Activated effector memory CD4-positive, alpha-beta T cell treated with anti-CD3 and anti-CD28 coated beads, Interleukin-2, amount 50 U/mL, for 16 hours (primary cell): ENCODE data around the gene KIF4A.
"Not testable (repeated sequence)": the region's sequence is repeated elsewhere in the genome, so short reads cannot be mapped to it uniquely, and the experiment has no call there.

Experiments used
- DNase-seq: peaks from one replicate; pipeline ENCODE4 v3.0.0-alpha.2; 2020

KIF4A gene, protein sequence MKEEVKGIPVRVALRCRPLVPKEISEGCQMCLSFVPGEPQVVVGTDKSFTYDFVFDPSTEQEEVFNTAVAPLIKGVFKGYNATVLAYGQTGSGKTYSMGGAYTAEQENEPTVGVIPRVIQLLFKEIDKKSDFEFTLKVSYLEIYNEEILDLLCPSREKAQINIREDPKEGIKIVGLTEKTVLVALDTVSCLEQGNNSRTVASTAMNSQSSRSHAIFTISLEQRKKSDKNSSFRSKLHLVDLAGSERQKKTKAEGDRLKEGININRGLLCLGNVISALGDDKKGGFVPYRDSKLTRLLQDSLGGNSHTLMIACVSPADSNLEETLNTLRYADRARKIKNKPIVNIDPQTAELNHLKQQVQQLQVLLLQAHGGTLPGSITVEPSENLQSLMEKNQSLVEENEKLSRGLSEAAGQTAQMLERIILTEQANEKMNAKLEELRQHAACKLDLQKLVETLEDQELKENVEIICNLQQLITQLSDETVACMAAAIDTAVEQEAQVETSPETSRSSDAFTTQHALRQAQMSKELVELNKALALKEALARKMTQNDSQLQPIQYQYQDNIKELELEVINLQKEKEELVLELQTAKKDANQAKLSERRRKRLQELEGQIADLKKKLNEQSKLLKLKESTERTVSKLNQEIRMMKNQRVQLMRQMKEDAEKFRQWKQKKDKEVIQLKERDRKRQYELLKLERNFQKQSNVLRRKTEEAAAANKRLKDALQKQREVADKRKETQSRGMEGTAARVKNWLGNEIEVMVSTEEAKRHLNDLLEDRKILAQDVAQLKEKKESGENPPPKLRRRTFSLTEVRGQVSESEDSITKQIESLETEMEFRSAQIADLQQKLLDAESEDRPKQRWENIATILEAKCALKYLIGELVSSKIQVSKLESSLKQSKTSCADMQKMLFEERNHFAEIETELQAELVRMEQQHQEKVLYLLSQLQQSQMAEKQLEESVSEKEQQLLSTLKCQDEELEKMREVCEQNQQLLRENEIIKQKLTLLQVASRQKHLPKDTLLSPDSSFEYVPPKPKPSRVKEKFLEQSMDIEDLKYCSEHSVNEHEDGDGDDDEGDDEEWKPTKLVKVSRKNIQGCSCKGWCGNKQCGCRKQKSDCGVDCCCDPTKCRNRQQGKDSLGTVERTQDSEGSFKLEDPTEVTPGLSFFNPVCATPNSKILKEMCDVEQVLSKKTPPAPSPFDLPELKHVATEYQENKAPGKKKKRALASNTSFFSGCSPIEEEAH

DNA sequence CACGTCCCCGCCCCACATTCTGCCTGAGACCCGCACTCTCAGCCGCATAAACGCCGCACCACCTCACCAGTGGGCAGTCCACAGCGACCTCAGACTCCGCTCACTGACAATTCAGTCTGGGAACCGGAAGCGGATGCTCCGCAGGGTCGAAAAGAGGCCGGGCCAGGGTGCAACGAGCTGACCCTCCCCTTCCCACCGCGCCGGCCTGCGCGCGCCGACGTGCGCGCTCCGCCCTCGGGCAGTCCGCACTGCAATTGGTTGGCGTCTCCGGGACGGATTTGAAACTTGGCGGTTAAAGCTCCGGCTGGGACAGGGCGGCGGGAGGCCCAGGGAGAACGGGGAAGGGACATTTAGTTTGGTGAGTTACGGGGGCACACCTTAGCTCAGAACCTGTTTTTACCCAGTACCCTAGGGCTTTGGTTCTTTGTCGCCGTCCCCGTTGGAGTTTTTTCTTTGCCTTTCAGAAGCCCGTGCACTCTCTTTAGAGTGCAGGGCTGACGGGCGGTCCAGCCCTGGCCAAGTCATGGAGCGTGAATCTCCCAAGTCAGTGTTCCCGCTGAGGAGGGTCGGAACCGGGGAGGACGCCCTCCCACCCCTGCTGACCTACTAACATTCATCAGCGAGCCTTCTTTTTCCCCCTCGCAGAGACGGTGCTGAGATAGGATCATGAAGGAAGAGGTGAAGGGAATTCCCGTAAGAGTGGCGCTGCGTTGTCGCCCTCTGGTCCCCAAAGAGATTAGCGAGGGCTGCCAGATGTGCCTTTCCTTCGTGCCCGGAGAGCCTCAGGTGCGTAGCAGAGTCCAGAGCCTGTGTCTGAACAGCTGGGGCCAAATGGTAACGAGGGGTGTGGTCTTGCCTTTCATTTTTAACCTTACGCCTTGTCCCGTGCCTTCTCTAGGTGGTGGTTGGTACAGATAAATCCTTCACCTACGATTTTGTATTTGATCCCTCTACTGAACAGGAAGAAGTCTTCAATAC lies at the start of gene KIF4A, which contains the start of gene PDZD11:
KIF4A (plus strand) TSS at position 312 of the 978 bp plus-strand sequence; CDS start at position 667, 355 bp downstream.
PDZD11 (minus strand) TSS at position 135 of the 978 bp plus-strand sequence. CDS start 586 bp downstream, outside the sequence.
- peak; percentile 92 for DNase-seq

DNA sequence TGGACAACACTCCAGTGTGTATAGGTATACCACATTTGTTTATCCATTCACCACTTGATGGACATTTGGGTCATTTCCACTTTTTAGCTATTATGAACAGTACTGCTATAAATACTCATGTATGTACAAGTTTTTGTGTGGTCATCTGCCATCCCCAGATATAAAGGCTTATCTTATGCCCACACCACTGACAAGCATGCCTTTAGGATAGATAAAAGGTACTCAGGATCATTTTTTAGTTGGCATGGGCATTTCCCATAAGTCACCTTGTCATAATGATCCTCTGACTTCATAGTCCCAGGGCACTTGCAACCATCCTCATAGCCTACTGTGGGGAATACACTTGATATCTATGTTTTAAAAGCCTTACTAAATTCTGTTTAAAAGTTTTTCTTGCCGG lies 49.2 kb upstream of the KIF4A start:
- no peak for DNase-seq

DNA sequence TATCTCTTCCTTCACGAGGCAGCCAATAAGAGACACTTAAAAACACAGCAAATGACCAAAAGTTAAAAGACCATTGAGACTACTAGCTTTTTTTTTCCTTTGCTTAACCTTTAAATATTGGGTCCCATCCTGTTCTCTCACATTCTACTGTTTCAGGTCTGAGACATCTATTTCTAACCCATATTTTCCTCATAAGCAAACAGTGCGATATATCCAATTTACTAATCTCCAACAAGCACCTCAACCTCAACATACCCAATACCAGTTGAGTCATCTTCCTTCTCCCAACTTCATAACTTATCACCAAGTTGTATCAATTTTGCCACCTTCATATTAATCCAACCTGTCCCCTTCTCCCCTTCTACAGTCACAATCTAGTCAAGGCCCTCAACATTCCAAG lies 48.4 kb upstream of the KIF4A start:
- no peak for DNase-seq

DNA sequence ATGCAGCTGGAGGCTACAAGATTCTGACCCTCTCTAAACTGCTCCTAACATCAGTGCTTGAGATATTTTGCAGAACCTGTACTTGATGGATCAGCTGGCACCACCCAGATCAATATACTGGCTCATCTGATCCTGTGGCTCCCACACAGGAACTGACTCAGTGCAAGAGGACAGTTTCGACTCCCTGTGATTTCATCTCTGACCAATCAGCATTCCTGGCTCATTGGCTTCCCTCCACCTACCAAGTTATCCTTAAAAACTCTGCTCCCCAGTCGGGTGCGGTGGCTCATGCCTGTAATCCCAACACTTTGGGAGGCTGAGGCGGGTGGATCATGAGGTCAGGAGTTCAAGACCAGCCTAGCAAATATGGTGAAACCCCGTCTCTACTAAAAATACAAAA lies 46.3 kb upstream of the KIF4A start:
- DNase-seq: not testable (repeated sequence)

DNA sequence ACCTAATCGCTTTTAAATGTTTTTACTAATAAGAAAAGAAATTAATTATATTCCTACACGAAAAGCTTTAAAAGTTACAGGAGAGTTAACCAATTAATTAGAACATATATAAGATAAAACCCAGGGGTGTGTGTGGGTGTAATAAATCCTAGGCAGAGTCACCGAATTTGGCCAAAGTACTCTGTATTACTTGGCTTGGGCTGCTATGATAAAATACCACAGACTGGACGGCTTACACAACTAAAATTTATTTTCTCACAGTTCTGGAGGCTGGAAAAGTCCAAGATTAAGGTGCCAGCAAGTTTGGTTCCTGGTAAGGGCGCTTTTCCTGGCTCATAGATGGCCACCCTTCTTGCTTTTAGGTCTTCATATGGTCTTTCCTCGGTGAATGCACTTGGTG lies 45.0 kb upstream of the KIF4A start:
- no peak for DNase-seq

DNA sequence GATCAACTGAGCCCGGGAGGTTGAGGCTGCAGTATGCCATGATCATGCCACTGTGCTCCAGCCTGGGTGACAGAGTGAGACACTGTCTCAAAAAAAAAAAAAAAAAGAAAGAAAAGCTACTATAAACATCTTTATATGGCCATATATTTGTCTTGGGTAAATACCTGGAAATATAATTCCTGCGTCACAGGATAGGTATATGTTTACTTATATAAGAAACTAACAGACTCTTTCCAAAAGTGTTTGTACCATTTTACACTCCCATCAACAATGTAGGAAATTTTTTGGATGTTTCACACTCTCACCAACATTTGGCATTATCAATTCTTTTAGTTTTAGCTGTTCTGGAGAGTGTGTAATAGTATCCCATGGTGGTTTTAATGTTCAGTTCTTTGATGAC lies 42.7 kb upstream of the KIF4A start:
- no peak for DNase-seq

DNA sequence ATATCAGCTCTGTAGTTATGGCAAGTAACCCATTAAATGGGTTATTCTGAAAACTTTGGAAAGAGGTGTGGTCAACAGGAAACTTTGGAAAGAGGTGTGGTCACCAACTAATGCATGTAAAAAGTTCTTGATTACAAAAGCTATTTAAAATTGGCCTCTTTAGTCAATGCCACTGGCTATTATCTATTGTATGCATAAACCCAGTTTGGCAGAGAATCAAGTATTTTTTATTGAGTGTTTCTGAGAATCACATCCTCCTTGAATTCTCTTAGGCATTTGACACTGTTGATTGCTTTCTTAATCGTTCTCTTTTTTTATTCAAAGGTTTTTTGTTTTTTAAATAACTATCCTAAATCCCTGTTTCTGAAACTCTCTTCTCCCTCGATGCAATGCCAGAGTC lies 37.4 kb upstream of the KIF4A start:
- no peak for DNase-seq

DNA sequence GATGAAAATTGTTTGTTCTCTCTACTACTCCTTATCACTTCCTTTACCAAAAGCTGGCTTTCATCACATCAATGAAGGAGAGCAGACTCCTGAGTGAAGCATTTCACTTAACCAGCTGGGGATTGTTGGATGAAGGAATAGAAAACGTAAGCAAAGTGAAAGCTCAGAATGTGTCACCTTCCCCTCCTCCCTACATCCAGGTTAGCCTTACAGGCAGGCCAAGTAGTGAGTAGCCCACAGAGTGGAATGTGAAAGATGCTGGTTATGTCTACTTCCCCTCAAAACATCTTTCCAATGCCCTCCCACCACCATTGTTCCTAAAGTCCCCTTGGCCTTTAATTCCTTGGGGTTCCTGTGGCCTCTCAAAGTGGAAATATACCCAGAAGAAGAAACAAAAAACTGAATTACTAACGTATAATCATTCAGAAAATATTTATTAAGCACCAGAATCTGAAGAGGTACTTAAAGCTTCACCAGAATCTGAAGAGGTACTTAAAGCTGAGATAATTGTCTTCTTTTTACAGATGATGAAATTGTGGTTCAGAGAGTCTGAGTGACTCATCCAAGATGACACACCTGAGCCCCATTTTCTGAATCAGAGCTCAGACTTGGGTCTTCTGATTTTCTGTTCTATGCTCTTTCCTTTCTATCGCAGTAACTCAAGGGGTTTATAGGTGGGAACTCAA lies 36.4 kb upstream of the KIF4A start:
- DNase-seq: no peak

DNA sequence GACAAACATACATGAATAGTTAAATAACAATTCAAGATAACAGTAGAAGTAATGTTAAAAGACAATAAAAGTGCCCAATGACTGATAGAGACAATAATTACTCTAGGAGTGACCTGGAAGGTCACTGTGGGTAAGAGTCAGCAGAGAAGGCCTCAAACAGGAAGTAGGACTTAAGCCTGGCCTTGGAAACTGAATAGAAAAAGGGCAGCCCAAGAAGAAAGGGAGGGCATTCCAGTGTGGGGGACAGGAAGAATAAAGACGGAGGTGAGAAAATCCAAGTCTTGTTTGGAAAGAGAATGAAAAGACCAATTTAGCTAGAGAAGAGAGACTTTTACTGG lies 35.9 kb upstream of the KIF4A start:
- no peak for DNase-seq

DNA sequence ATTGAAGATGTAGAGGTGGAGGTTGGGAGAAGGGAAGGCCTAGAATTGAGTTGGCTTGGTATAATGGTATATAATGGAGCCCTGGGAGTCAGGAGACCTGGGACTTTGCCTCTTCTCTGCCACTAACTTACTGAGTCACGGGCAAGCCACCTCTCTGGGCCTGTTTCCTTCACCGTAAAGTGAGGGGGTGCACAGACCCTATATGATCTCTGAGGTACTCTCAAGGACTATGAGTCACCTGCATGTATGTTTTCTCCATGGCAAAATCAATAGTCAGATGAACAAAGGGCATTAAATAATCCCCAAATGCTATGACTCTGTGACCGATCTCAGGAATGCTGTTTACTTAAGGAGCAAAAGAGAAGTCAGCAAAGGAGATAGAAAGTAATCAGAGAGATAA lies 35.0 kb upstream of the KIF4A start:
- no peak for DNase-seq

DNA sequence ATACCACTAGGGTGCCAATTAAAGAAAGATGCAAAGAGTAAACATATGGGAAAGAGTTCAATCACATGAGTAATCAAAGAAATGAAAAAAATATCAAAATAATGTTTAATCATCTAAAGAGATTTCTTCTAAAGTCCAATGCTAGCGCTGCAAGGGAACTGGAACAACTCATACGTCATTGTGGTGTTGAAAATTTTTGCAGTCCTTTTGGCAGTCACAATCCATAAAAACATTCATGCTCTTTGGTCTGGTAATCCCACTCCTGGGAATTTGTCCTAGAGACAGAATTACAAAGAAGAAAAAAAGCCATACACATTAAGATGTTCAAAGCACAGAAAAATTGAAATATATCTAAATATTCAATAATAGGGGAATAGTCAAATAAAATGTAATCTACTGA lies 34.5 kb upstream of the KIF4A start:
- no peak for DNase-seq

DNA sequence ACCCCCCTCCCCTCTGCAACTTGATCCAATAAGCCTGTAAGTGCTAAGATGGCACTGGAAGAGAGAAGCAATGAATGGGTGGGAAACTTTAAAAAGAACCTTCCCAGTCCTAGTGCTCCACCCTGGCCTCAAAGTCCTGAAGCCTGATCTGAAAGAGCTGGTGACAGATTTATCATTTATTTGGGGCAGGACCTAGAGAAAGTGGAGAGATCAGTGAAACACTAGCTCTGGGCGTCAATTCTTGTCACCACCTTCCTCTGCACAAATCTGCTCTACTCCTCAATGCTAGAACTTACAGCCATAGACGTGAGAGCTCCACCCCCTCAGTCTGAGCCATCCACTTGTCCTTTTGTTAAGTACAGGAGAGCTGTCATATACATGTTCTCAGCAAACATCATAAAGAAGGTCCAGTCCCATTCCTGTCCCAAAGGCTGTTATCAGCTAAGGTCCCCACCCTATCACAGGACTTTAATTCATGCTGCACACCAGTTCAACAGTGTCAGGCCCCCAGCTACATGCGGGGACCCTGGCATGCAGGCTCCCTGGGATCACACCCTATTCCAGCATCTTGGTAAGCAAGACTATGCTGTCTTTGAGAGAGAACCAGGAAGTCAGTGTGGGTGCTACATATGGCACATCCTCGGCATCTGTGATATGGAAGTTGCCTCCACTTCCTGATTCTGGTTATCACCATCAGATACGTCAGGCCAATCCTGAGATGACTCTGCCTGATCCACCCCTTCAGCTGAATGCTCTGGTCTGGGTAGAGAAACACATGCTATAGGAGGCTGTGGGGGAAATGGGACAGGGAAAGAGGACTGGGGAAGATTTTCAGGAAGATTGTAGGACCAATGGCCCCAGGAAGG lies 32.2 kb upstream of the KIF4A start:
- no peak for DNase-seq

DNA sequence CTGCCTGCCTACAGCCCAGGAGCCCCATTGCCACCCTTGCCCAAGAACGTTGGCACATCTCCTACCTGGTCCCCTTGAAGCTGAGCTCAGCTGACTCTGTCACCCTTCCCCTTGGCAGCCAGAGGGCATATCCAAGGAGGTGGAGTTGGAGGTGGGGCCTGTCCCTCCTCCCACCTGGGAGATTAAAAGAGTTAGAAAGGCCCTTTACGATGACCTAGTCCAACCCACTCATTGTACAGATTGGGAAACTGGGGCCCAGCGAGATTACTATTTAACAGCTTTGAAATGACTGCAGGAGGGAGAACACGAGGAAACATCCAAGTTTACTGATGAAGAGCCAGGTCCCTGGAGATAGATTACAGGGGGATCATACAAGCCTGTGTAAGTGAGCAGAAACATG lies 29.8 kb upstream of the KIF4A start, which contains the start of gene P2RY4:
P2RY4 (minus strand) TSS at position 101 of the 400 bp plus-strand sequence. CDS start 580 bp downstream, outside the sequence.
- no peak for DNase-seq

DNA sequence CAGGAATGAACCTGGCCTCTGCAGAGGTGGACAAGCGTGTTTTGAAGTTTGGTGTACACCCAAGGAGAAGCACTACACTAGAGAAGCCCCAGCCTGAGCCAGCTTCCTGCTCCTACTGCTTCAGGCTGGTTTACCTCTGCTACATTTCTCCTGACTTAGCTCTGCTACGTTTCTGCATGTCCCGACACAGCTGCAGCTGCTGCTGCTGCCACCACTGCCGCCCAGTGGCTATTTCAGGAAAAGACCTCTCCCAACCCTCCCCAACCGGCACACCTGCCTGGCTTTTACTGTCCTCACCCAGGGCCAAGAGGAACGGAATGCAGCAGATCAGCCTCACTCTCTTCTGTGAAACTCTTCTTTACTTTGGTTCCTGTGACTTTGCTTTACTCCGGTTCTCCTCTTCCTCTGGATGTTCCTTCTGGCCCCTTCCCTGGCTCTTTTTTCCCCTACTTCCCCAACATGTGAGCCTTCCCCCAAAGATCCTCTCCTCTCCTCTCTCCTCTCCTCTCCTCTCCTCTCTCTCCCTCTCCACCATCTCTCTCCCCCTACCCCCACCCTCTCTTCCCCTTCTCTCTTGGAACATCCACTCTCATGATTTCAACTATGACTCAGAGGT lies 26.8 kb upstream of the KIF4A start:
- DNase-seq: no peak

DNA sequence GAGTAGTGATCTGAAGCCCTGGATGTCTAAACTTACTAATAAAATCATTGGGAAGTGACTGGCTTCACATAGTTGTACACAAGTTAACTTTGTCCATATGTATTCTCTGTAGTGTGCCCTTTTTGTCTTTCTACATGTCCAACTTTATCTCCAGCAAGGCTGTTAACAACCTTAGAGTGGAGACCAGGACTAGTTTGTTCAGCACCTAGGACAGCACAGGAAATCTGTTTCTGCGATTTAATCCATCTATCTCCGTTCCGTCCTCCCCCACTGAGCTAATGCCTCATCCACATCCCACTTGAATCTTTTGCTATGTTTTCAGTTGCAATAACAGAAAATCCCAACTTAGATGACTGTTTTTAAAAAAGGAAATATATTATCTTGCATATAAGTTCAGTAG lies 25.1 kb upstream of the KIF4A start:
- no peak for DNase-seq

DNA sequence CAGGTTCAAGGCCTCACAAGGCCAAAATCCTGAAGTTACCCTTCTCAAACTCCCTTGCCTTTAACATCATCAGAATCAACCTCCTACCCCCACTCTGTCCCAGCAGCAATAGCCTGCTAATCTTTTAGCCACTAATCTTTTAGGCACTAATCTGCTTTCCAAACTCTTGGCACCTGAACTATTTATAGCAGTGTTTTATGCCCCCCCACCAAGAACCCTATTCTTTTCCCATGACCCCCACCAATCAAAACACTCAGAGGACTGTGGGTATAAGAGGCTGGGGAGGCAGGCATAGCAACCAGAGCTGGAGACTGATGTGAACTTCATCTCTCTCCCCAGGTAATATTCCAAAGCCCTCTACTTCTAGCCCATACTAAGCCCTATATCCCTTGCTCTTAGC lies 21.9 kb upstream of the KIF4A start, which contains the start of gene ARR3:
ARR3 (plus strand) TSS at position 301 of the 400 bp plus-strand sequence. CDS start 1,052 bp downstream, outside the sequence.
- DNase-seq: no peak

DNA sequence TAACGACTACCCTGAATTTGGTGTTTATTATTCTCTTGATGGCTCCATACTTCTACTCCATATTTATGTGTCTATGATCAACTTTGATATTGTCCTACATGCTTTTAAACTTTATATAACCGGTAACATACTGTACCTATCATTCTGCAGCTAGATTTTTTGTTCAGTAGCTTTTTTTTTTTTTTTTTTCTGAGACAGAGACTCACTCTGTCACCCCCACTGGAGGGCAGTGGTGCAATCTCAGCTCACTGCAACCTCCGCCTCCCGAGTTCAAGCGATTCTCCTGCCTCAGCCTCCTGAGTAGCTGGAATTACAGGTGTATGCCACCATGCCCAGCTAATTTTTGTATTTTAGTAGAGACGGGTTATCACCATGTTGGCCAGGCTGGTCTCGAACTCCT lies 15.9 kb upstream of the KIF4A start:
- not testable (repeated sequence) for DNase-seq

DNA sequence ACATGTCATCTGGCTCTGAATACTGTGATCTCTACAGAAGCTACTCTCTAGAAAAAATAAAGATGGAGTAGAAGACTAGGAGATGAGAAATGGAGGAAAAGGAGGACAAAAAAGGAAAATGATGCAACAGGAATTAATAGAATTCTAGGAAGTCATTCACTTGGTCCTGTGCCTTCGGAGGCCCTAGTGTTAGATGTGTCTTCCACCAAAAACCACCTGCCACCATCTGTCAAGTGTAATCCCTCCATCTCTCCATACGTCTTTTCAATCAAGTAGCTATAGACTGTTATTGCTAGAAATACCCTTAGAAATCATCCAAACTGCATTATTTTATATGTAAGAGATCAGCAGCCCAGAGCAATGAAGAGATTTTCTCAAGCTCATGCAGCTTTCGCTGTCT lies 10.8 kb upstream of the KIF4A start:
- DNase-seq: no peak

DNA sequence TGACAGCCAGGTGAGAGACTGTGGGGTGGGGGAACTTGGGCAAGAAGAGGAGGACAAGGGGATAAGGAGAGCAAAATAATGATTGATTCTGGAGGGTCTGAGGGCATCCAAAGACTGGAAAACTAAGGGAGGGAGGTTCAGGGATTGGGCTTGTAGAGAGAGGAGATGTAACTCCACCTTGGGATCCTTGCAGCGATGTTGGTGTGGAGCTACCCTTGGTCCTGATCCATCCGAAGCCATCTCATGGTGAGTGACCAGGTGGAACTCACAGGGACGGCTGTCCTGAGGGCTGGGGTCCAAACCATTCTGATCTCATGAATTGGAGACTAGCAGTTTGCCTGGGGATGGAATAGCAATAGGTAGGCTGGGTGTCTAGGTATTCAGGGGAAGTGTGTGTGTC lies 9.3 kb upstream of the KIF4A start:
- no peak for DNase-seq

DNA sequence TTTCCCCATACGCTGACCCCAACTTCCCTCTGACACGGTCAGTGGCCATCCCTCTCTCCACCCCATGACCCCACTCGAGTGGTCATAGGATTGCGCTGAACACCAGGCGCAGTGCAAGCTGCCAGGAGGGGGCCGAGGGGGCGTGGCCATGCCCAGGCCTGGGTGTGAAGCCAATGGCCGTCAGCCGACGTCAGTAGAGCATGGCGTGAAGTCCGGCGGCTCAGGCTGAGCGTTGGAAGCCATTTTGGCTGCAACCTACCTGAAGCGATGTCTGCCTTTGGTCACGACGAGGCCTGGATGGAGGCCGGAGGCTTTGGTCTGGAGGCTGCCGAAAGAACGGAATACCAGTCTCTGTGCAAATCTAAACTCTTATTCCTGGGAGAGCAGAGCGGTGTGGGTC lies 8.0 kb upstream of the KIF4A start, which contains the start of gene RAB41:
RAB41 (plus strand) TSS at position 222 of the 400 bp plus-strand sequence; CDS start at position 268, 46 bp downstream.
- DNase-seq: no peak
